Measurements from ENCODE around the gene PRR35. TPM values are rescaled to one million over a fixed set of nuclear protein-coding genes. Genes with fewer than 3 reads are reported as not detected.

PRR35 gene
- total RNA-seq, 1 donor = under 0.01 TPM

DNA sequence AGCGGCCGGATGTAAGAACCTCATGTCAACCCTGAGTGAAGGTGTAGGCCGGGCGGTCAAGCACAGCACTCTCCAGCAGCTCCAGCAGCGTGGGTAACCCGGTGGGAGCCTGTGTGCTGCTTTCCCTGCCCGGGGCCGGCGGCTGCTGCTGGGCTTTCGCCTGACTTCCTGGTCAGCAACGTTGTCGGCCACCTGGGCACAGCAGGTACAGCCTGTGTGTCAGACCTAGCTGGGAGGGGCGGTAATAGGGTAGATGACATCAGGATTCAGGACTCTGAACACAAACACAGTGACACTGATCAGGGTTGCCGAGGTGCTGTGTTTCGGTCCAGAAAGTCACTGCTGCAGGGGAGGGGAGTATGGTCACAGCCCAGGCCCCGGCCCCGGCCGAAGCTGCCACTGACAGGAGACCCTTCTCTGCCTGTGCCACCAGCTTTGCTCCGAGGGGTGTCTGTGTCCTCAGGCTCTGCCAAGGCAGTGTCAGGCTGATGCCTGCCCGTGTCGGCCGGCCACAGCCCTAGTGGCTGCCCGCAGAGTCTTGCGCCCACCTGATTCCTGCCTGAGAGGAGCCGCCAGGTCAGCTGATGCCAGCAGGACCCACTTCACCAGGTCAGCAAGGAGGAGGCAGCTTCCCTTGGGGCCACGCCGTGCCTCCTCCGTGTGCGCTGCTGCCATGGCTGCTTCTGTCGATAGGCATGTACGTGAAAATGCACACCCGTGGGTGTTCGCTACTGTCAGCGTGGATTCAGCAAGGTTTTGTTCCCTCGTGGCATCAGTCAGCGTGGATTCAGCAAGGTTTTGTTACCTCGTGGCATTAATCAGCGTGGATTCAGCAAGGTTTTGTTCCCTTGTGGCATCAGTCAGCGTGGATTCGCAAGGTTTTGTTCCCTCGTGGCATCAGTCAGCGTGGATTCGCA, 38.9 kb downstream of the PRR35 start:
- H3K36me3 ChIP-seq (ENCODE audit: insufficient read depth, low read length) = peaks cover 4% of the 10 kb centered on the region
- no peaks in the 10 kb centered on the region for H3K27me3 ChIP-seq (ENCODE audit: insufficient read depth, low read length)
- DNase-seq (ENCODE audit: insufficient read length, low spot score, missing footprints) = peak; percentile 50
- H3K79me2 ChIP-seq (ENCODE audit: insufficient read depth, low read length) = peaks cover 53% of the 10 kb centered on the region
- no peak overlapping the region for H3K27ac ChIP-seq (ENCODE audit: low read depth, low read length)
- H4K20me1 ChIP-seq (ENCODE audit: insufficient read depth, low read length) = peaks cover 37% of the 10 kb centered on the region
- no peaks in the 10 kb centered on the region for H3K4me1 ChIP-seq (ENCODE audit: insufficient read depth, low read length)
- no peak for TF ChIP-seq CTCF (IDR thresholded peaks at IDR 0.05; ENCODE audit: extremely low read depth, low read depth, low read length)
- no peaks in the 10 kb centered on the region for H3K9me3 ChIP-seq (ENCODE audit: low read depth, low read length)
- no peak overlapping the region for H2AFZ ChIP-seq (ENCODE audit: low read length)
- no peak overlapping the region for H3K4me3 ChIP-seq (ENCODE audit: insufficient read depth, low read length)
- H3K4me2 ChIP-seq (ENCODE audit: insufficient read depth, low read length) = no peak overlapping the region

GRCh38 chr16:600781-601180, 40.6 kb downstream of the PRR35 start:
- TF ChIP-seq CTCF (IDR thresholded peaks at IDR 0.05; ENCODE audit: extremely low read depth, low read depth, low read length) = peak; percentile 35
- Histone ChIP-seq H4K20me1 (ENCODE audit: insufficient read depth, low read length) (peaks cover 42% of the 10 kb centered on the region), H3K4me3 (ENCODE audit: insufficient read depth, low read length) (no peak overlapping the region), H3K27me3 (ENCODE audit: insufficient read depth, low read length) (no peaks in the 10 kb centered on the region), H3K79me2 (ENCODE audit: insufficient read depth, low read length) (peaks cover 57% of the 10 kb centered on the region), H3K4me2 (ENCODE audit: insufficient read depth, low read length) (no peak overlapping the region), H3K36me3 (ENCODE audit: insufficient read depth, low read length) (peaks cover 4% of the 10 kb centered on the region), H2AFZ (ENCODE audit: low read length) (no peak overlapping the region), H3K9me3 (ENCODE audit: low read depth, low read length) (no peaks in the 10 kb centered on the region), H3K27ac (ENCODE audit: low read depth, low read length) (no peak overlapping the region), H3K4me1 (ENCODE audit: insufficient read depth, low read length) (no peaks in the 10 kb centered on the region)
- DNase-seq (ENCODE audit: insufficient read length, low spot score, missing footprints) = peak; percentile 91

- H3K4me2 ChIP-seq (ENCODE audit: insufficient read depth, low read length) = no peak overlapping the region
- H2AFZ ChIP-seq (ENCODE audit: low read length) = no peak overlapping the region
- H3K27ac ChIP-seq (ENCODE audit: low read depth, low read length) = no peak overlapping the region
- no peak overlapping the region for H3K4me3 ChIP-seq (ENCODE audit: insufficient read depth, low read length)
- H3K4me1 ChIP-seq (ENCODE audit: insufficient read depth, low read length) = no peaks in the 10 kb centered on the region
- peaks cover 40% of the 10 kb centered on the region for H4K20me1 ChIP-seq (ENCODE audit: insufficient read depth, low read length)
- DNase-seq (ENCODE audit: insufficient read length, low spot score, missing footprints) = peak; percentile 56
- H3K27me3 ChIP-seq (ENCODE audit: insufficient read depth, low read length) = no peaks in the 10 kb centered on the region
- H3K79me2 ChIP-seq (ENCODE audit: insufficient read depth, low read length) = peaks cover 51% of the 10 kb centered on the region
- TF ChIP-seq CTCF (IDR thresholded peaks at IDR 0.05; ENCODE audit: extremely low read depth, low read depth, low read length) = no peak
- H3K9me3 ChIP-seq (ENCODE audit: low read depth, low read length) = no peaks in the 10 kb centered on the region
- H3K36me3 ChIP-seq (ENCODE audit: insufficient read depth, low read length) = peaks cover 4% of the 10 kb centered on the region
Observed at GRCh38 chr16:603933-604332, 43.7 kb downstream of the PRR35 start.

- peak; percentile 45 for DNase-seq (ENCODE audit: insufficient read length, low spot score, missing footprints)
- H3K4me3 ChIP-seq (ENCODE audit: insufficient read depth, low read length) = no peak overlapping the region
- peaks cover 51% of the 10 kb centered on the region for H3K79me2 ChIP-seq (ENCODE audit: insufficient read depth, low read length)
- H3K27ac ChIP-seq (ENCODE audit: low read depth, low read length) = no peak overlapping the region
- H3K27me3 ChIP-seq (ENCODE audit: insufficient read depth, low read length) = no peaks in the 10 kb centered on the region
- H4K20me1 ChIP-seq (ENCODE audit: insufficient read depth, low read length) = peaks cover 43% of the 10 kb centered on the region
- no peak overlapping the region for H3K4me2 ChIP-seq (ENCODE audit: insufficient read depth, low read length)
- no peak for TF ChIP-seq CTCF (IDR thresholded peaks at IDR 0.05; ENCODE audit: extremely low read depth, low read depth, low read length)
- H2AFZ ChIP-seq (ENCODE audit: low read length) = no peak overlapping the region
- H3K36me3 ChIP-seq (ENCODE audit: insufficient read depth, low read length) = no peaks in the 10 kb centered on the region
- H3K9me3 ChIP-seq (ENCODE audit: low read depth, low read length) = no peaks in the 10 kb centered on the region
- H3K4me1 ChIP-seq (ENCODE audit: insufficient read depth, low read length) = no peaks in the 10 kb centered on the region
Observed at GRCh38 chr16:606656-607307, 46.6 kb downstream of the PRR35 start.

All from osteoblast (primary cell).